SK-N-MC (cell line): ENCODE data around the gene CALY.

Experiments used
- EZH2 ChIP-seq: fragments of 200-600 bp; sonication (generic); IDR thresholded peaks from one replicate; pipeline ENCODE4 v1.6.1; 2017; ENCODE audit warnings: antibody characterized with exemption
- FOXP2 ChIP-seq: optimal IDR thresholded peaks from 2 replicates; pipeline ENCODE3; 2011; ENCODE audit warnings: mild to moderate bottlenecking, moderate library complexity; ENCODE audit not compliant: insufficient read depth; ENCODE audit errors: extremely low read length, control extremely low read depth
- POLR2AphosphoS5 ChIP-seq: IDR thresholded peaks from 2 replicates; pipeline ENCODE4 v1.6.1; 2012; ENCODE audit warnings: mild to moderate bottlenecking, low read depth, low read length, borderline replicate concordance

DNA sequence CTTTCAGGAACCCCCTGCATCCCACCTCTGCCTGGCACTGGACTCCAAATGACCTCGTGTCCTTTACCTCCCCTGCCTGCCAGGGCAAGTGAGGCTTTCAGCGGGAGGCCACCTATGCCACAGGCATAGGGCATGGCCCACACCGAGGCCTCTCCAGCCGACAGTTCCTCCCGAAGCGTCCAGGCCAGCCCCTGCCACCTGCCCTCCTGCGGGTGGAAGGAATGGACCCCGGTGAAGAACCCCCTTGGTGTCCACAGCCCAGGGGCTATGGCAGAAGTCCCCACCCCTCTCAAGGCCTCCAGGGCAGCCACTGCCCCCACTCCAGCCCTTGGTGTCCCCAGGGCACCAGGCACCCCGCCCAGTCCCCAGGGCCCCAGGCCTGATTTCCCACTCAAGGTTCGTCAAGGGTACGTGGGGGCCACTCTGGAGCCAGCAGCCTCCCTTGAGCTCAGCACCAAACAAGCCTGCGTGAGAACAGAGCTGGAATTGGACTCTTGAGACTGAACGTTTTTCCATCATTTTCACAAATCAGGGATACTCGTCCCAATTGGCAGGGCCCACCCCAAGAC, 18.1 kb upstream of the CALY start:
- TF ChIP-seq POLR2AphosphoS5 (no peak), EZH2 (no peak), FOXP2 (no peak)
